ENCODE results near the gene DSCAML1.

DSCAML1 gene

GRCh38 chr11:117673602-117674001, 123.4 kb downstream of the DSCAML1 start:
- no peak for DNase-seq (ENCODE audit: extremely low read depth, low read depth)
- TF ChIP-seq CTCF (IDR thresholded peaks at IDR 0.05; ENCODE audit: low read depth, low read length, missing control alignments) = no peak
- no peak overlapping the region for H3K4me3 ChIP-seq (replicated peaks; ENCODE audit: low read depth, low read length)

GRCh38 chr11:117671370-117671769, 125.6 kb downstream of the DSCAML1 start:
- H3K4me3 ChIP-seq (replicated peaks; ENCODE audit: low read depth, low read length) = no peak overlapping the region
- TF ChIP-seq CTCF (IDR thresholded peaks at IDR 0.05; ENCODE audit: low read depth, low read length, missing control alignments) = no peak
- no peak for DNase-seq (ENCODE audit: extremely low read depth, low read depth)

GRCh38 chr11:117670924-117671323, 126.1 kb downstream of the DSCAML1 start:
- no peak for DNase-seq (ENCODE audit: extremely low read depth, low read depth)
- no peak overlapping the region for H3K4me3 ChIP-seq (replicated peaks; ENCODE audit: low read depth, low read length)
- no peak for TF ChIP-seq CTCF (IDR thresholded peaks at IDR 0.05; ENCODE audit: low read depth, low read length, missing control alignments)

- TF ChIP-seq CTCF (IDR thresholded peaks at IDR 0.05; ENCODE audit: low read depth, low read length, missing control alignments) = no peak
- no peak overlapping the region for H3K4me3 ChIP-seq (replicated peaks; ENCODE audit: low read depth, low read length)
- DNase-seq (ENCODE audit: extremely low read depth, low read depth) = no peak
These were observed 126.6 kb downstream of the DSCAML1 start for GRCh38 chr11:117670443-117670842.

- no peak for TF ChIP-seq CTCF (IDR thresholded peaks at IDR 0.05; ENCODE audit: low read depth, low read length, missing control alignments)
- no peak overlapping the region for H3K4me3 ChIP-seq (replicated peaks; ENCODE audit: low read depth, low read length)
- DNase-seq (ENCODE audit: extremely low read depth, low read depth) = no peak
These were observed 127.4 kb downstream of the DSCAML1 start for GRCh38 chr11:117669616-117670015.

GRCh38 chr11:117669062-117669461, 128.0 kb downstream of the DSCAML1 start:
- no peak for DNase-seq (ENCODE audit: extremely low read depth, low read depth)
- no peak for TF ChIP-seq CTCF (IDR thresholded peaks at IDR 0.05; ENCODE audit: low read depth, low read length, missing control alignments)
- no peak overlapping the region for H3K4me3 ChIP-seq (replicated peaks; ENCODE audit: low read depth, low read length)

- no peak overlapping the region for H3K4me3 ChIP-seq (replicated peaks; ENCODE audit: low read depth, low read length)
- TF ChIP-seq CTCF (IDR thresholded peaks at IDR 0.05; ENCODE audit: low read depth, low read length, missing control alignments) = no peak
- DNase-seq (ENCODE audit: extremely low read depth, low read depth) = no peak
These were observed 128.7 kb downstream of the DSCAML1 start for GRCh38 chr11:117668321-117668751.
